Esophagus muscularis mucosa (tissue), 4 donors: Measurements from ENCODE around the gene MAST4. TPM values are rescaled to one million over a fixed set of nuclear protein-coding genes. Genes with fewer than 3 reads are reported as not detected.

Source experiments
- DNase-seq: peaks from one replicate; pipeline ENCODE4 v3.0.0-alpha.2; 2017; ENCODE audit errors: extremely low spot score
- H3K27ac ChIP-seq, 4 donors: fragments of 200-600 bp; sonication (generic); replicated peaks in 1 of 4; 1 replicate in 3 of 4; 2 replicates in 1 of 4; pipeline ENCODE4 v1.5.1; 2016 to 2019; ENCODE audit warnings: mild to moderate bottlenecking in 1 of 4
- H3K27me3 ChIP-seq, 4 donors: fragments of 200-600 bp; sonication (generic); one replicate each; pipeline versions ENCODE4 v1.5.1 to v1.6.0; 2016 to 2019
- H3K36me3 ChIP-seq, 4 donors: fragments of 200-600 bp; sonication (generic); one replicate each; pipeline ENCODE4 v1.5.1; 2016 to 2019
- H3K4me1 ChIP-seq, 4 donors: fragments of 200-600 bp; sonication (generic); one replicate each; pipeline ENCODE4 v1.5.1; 2016 to 2019
- H3K4me3 ChIP-seq, 4 donors: fragments of 200-600 bp; sonication (generic); 1 replicate in 2 of 4; 2 replicates in 2 of 4; pipeline ENCODE4 v1.5.1; 2016 to 2019; ENCODE audit warnings: mild to moderate bottlenecking in 4 of 4, moderate library complexity in 1 of 4
- H3K9me3 ChIP-seq, 4 donors: fragments of 200-600 bp; sonication (generic); 1 replicate in 3 of 4; 2 replicates in 1 of 4; pipeline ENCODE4 v1.5.1; 2016 to 2019
- CTCF ChIP-seq, 3 experiments: fragments of 200-600 bp in 2 of 3; fragments of 450-650 bp in 1 of 3; sonication (generic) in 2 of 3; IDR thresholded peaks; one replicate each; pipeline ENCODE4 v1.5.1; 2017 to 2019; ENCODE audit warnings: antibody characterized with exemption in 3 of 3, mild to moderate bottlenecking in 2 of 3, moderate library complexity in 1 of 3
- EP300 ChIP-seq: sonication (generic); formaldehyde crosslinking; IDR thresholded peaks from one replicate; pipeline ENCODE4 v1.6.1; 2017; ENCODE audit warnings: antibody characterized with exemption
- POLR2A ChIP-seq: fragments of 450-650 bp; IDR thresholded peaks from one replicate; pipeline ENCODE4 v1.6.1; 2017; ENCODE audit warnings: antibody characterized with exemption, moderate library complexity, mild to moderate bottlenecking, low read depth
- POLR2AphosphoS5 ChIP-seq, 2 donors: sonication (generic); formaldehyde crosslinking; IDR thresholded peaks; one replicate each; pipeline ENCODE4 v1.6.1; 2017; ENCODE audit warnings: antibody characterized with exemption in 2 of 2
- WGBS: methylation state at CpG from one replicate; pipeline ENCODE4 v1.1.5; 2018; 5-methylcytosine and 5-hydroxymethylcytosine counted together
- intact Hi-C: fragments of 100-400 bp; cut with DNase I; formaldehyde crosslinking; loops from one replicate; pipeline ENCODE4 v1.15.1; 2023
- total RNA-seq, 4 donors: library from RNA; depleted of rRNA; stranded (reverse); fragments of >200 nt; gene quantifications; one replicate each; pipeline versions ENCODE4 v1.1.0 to v1.2.1, GENCODE V29; 2016

Gene MAST4
- total RNA-seq, 4 donors from 2014 or later: 26.2 to 39.7 (median 35.8) TPM

- TF ChIP-seq POLR2AphosphoS5 (IDR thresholded peaks at IDR 0.05) (no peak), CTCF (IDR thresholded peaks at IDR 0.05) (no peak), EP300 (no peak), POLR2A (no peak)
- 72% methylated on average over 2 of the region's 2 CpGs for WGBS
- no peak for DNase-seq
- no peak overlapping the region for H3K27ac ChIP-seq
- H3K9me3 ChIP-seq: no peaks in the 10 kb centered on the region
- intact Hi-C loops: loop anchor here (10.0 kb wide), 1 partner anchor 899 kb away; no protein-coding TSS in a partner anchor
- no peak overlapping the region for H3K4me3 ChIP-seq
- no peaks in the 10 kb centered on the region for H3K4me1 ChIP-seq
- H3K27me3 ChIP-seq: no peaks in the 10 kb centered on the region
- H3K36me3 ChIP-seq: no peaks in the 10 kb centered on the region
These were observed 607.5 kb downstream of the MAST4 start for GRCh38 chr5:67203701-67204074.

GRCh38 chr5:67204821-67205220, 608.6 kb downstream of the MAST4 start:
- WGBS: 78% methylated on average over 5 of the region's 5 CpGs
- H3K27me3 ChIP-seq: no peaks in the 10 kb centered on the region
- no peak for DNase-seq
- TF ChIP-seq EP300: no peak
- TF ChIP-seq POLR2A: no peak
- no peaks in the 10 kb centered on the region for H3K9me3 ChIP-seq
- no peaks in the 10 kb centered on the region for H3K36me3 ChIP-seq
- H3K4me1 ChIP-seq: peaks cover 0 to 7% (median 7%) of the 10 kb centered on the region in 4 donors
- H3K27ac ChIP-seq: no peak overlapping the region
- H3K4me3 ChIP-seq: no peak overlapping the region
- intact Hi-C loops: loop anchor here (5.0 to 10.0 kb wide), 3 partner anchors 218 to 900 kb away; no protein-coding TSS in a partner anchor

GRCh38 chr5:67205981-67206380, 609.8 kb downstream of the MAST4 start:
- 86% methylated on average over 1 of the region's 3 CpGs for WGBS
- peaks cover 0 to 7% (median 7%) of the 10 kb centered on the region in 4 donors for H3K4me1 ChIP-seq
- TF ChIP-seq EP300: no peak
- no peak for TF ChIP-seq CTCF (IDR thresholded peaks at IDR 0.05)
- no peak for TF ChIP-seq POLR2AphosphoS5 (IDR thresholded peaks at IDR 0.05)
- TF ChIP-seq POLR2A: no peak
- no peaks in the 10 kb centered on the region for H3K9me3 ChIP-seq
- no peaks in the 10 kb centered on the region for H3K36me3 ChIP-seq
- DNase-seq: no peak
- no peak overlapping the region for H3K4me3 ChIP-seq
- intact Hi-C loops: loop anchor here (5.0 to 10.0 kb wide), 3 partner anchors 219 to 901 kb away; no protein-coding TSS in a partner anchor
- no peak overlapping the region for H3K27ac ChIP-seq
- no peaks in the 10 kb centered on the region for H3K27me3 ChIP-seq

GRCh38 chr5:67206461-67206860, 610.3 kb downstream of the MAST4 start:
- Histone ChIP-seq H3K4me3 (no peak overlapping the region), H3K27ac (no peak overlapping the region), H3K9me3 (no peaks in the 10 kb centered on the region), H3K4me1 (peaks cover 0 to 7% (median 7%) of the 10 kb centered on the region in 4 donors), H3K36me3 (no peaks in the 10 kb centered on the region), H3K27me3 (no peaks in the 10 kb centered on the region)
- intact Hi-C loops: loop anchor here (5.0 to 10.0 kb wide), 3 partner anchors 219 to 902 kb away; no protein-coding TSS in a partner anchor
- no peak for DNase-seq
- TF ChIP-seq EP300 (no peak), POLR2AphosphoS5 (IDR thresholded peaks at IDR 0.05) (no peak)
- WGBS: 87% methylated on average over 2 of the region's 2 CpGs

GRCh38 chr5:67206929-67207328, 610.7 kb downstream of the MAST4 start:
- Histone ChIP-seq H3K9me3 (no peaks in the 10 kb centered on the region), H3K4me1 (peaks cover 0 to 7% (median 7%) of the 10 kb centered on the region in 4 donors), H3K4me3 (no peak overlapping the region), H3K36me3 (no peaks in the 10 kb centered on the region), H3K27ac (no peak overlapping the region), H3K27me3 (no peaks in the 10 kb centered on the region)
- 78% methylated on average over 4 of the region's 4 CpGs for WGBS
- intact Hi-C loops: loop anchor here (5.0 to 10.0 kb wide), 3 partner anchors 220 to 902 kb away; no protein-coding TSS in a partner anchor
- DNase-seq: no peak
- TF ChIP-seq CTCF (IDR thresholded peaks at IDR 0.05) (no peak), POLR2A (no peak), EP300 (no peak), POLR2AphosphoS5 (IDR thresholded peaks at IDR 0.05) (no peak)

- TF ChIP-seq EP300 (no peak), CTCF (IDR thresholded peaks at IDR 0.05) (no peak), POLR2AphosphoS5 (IDR thresholded peaks at IDR 0.05) (no peak), POLR2A (no peak)
- 89% methylated on average over 3 of the region's 3 CpGs for WGBS
- H3K4me3 ChIP-seq: no peak overlapping the region
- H3K4me1 ChIP-seq: peaks cover 0 to 7% (median 7%) of the 10 kb centered on the region in 4 donors
- H3K27ac ChIP-seq: no peak overlapping the region
- no peak for DNase-seq
- no peaks in the 10 kb centered on the region for H3K36me3 ChIP-seq
- H3K9me3 ChIP-seq: no peaks in the 10 kb centered on the region
- no peaks in the 10 kb centered on the region for H3K27me3 ChIP-seq
- intact Hi-C loops: loop anchor here (2.0 to 10.0 kb wide), 4 partner anchors 52 to 904 kb away; no protein-coding TSS in a partner anchor
These were observed 612.2 kb downstream of the MAST4 start for GRCh38 chr5:67208403-67208802.
